Spleen (tissue), 11 donors: ENCODE data around the gene LGR6. TPM values are rescaled to one million over a fixed set of nuclear protein-coding genes. Genes with fewer than 3 reads are reported as not detected.
A peak's percentile ranks its signal among the peaks of the same experiment; 100 is the strongest.

Experiments
- DNase-seq: peaks from one replicate; pipeline ENCODE4 v3.0.0-alpha.2; 2020
- H3K27ac ChIP-seq, 8 donors: fragments of 200-600 bp; sonication (generic) in 7 of 8; 1 replicate in 4 of 8; 2 replicates in 4 of 8; pipeline versions ENCODE4 v1.5.0 to v1.8.0; 2016 to 2021; ENCODE audit warnings: inconsistent platforms in 4 of 8, mild to moderate bottlenecking in 4 of 8, moderate library complexity in 1 of 8
- H3K27me3 ChIP-seq, 7 donors: fragments of 200-600 bp; sonication (generic) in 6 of 7; replicated peaks in 1 of 7; 1 replicate in 4 of 7; 2 replicates in 3 of 7; pipeline versions ENCODE4 v1.5.0 to v1.8.0; 2016 to 2021; ENCODE audit warnings: inconsistent platforms in 3 of 7, mild to moderate bottlenecking in 1 of 7
- H3K36me3 ChIP-seq, 6 donors: fragments of 200-600 bp; sonication (generic) in 5 of 6; 1 replicate in 4 of 6; 2 replicates in 2 of 6; pipeline versions ENCODE4 v1.5.0 to v1.8.0; 2016 to 2021; ENCODE audit warnings: inconsistent platforms in 2 of 6
- H3K4me1 ChIP-seq, 6 donors: fragments of 200-600 bp; sonication (generic) in 5 of 6; 1 replicate in 3 of 6; 2 replicates in 3 of 6; pipeline versions ENCODE4 v1.5.0 to v1.8.0; 2016 to 2021; ENCODE audit warnings: inconsistent platforms in 3 of 6
- H3K4me3 ChIP-seq, 8 donors: fragments of 200-600 bp; sonication (generic) in 7 of 8; 1 replicate in 4 of 8; 2 replicates in 4 of 8; pipeline versions ENCODE4 v1.5.0 to v1.8.0; 2016 to 2021; ENCODE audit warnings: inconsistent platforms in 4 of 8, mild to moderate bottlenecking in 4 of 8, moderate library complexity in 2 of 8
- H3K9me3 ChIP-seq, 8 donors: fragments of 200-600 bp; sonication (generic) in 7 of 8; 1 replicate in 4 of 8; 2 replicates in 4 of 8; pipeline versions ENCODE4 v1.5.0 to v1.8.0; 2016 to 2021; ENCODE audit warnings: inconsistent platforms in 4 of 8
- CTCF ChIP-seq, 11 experiments: fragments of 200-600 bp in 7 of 11; fragments of 450-650 bp in 4 of 11; sonication (generic) in 4 of 11; IDR thresholded peaks in 8 of 11; conservative IDR thresholded peaks in 3 of 11; 1 replicate in 7 of 11; 2 replicates in 4 of 11; pipeline versions ENCODE4 v1.4.0 to v1.8.0; 2016 to 2021; ENCODE audit warnings: antibody characterized with exemption in 11 of 11, inconsistent platforms in 4 of 11, mild to moderate bottlenecking in 1 of 11
- POLR2A ChIP-seq, 3 donors: fragments of 450-650 bp; IDR thresholded peaks; one replicate each; pipeline ENCODE4 v1.5.1; 2017; ENCODE audit warnings: antibody characterized with exemption in 3 of 3, mild to moderate bottlenecking in 1 of 3
- POLR2AphosphoS5 ChIP-seq, 3 donors: sonication (generic); formaldehyde crosslinking; IDR thresholded peaks; one replicate each; pipeline ENCODE4 v1.5.1; 2017; ENCODE audit warnings: antibody characterized with exemption in 3 of 3
- WGBS, 5 donors: extraction: QIAGEN DNeasy Blood & Tissue Kit in 3 of 5; methylation state at CpG; one replicate each; pipeline versions ENCODE4 v1.1.5 to v1.1.7; 2013 to 2018; 5-methylcytosine and 5-hydroxymethylcytosine counted together
- intact Hi-C: fragments of 100-400 bp; cut with DNase I; formaldehyde crosslinking; loops from one replicate; pipeline ENCODE4 v1.15.0; 2023; ENCODE audit warnings: low total_unique reads
- polyA plus RNA-seq, 3 donors: library from polyadenylated mRNA; stranded (reverse); fragments of 200-250 nt; gene quantifications; one replicate each; pipeline ENCODE4 v1.2.1, GENCODE V29; 2013
- total RNA-seq, 7 donors: library from RNA; depleted of rRNA in 3 of 7; stranded (reverse); fragments of >200 nt in 3 of 7; fragmentation: NEBNext Ultra II Directional in 4 of 7; extraction: Animal tissue kit (Norgen Biotek cat#: 25700) in 4 of 7; gene quantifications; one replicate each; pipeline versions ENCODE4 v1.1.0 to v1.2.1, GENCODE V29; 2016 to 2021
- donor health status: healthy with polysubstance abuse.
- donor health status: DM: no; HTN: no; CAD: no; lungs with moderate emphysema.
- donor health status: DM: no; HTN: no; CAD: no.
- donor health status: Bipolar disorder and iron deficiency.
- donor health status: healthy.
- donor health status: DM: no; HTN: no; CAD: no.
- donor health status: DM: yes; HTN: yes; CAD: no.

LGR6 gene
- total and polyA plus RNA-seq, 10 donors, result 0.61 to 24.5 (median 5.3) TPM

GRCh38 chr1:202220733-202221132 is 27.1 kb downstream of the LGR6 start:
- WGBS, 5 donors, result 71 to 95% (median 84%) methylated on average over 2 of the region's 2 CpGs
- peaks cover 0 to 17% (median 6%) of the 10 kb centered on the region in 6 donors for H3K4me1 ChIP-seq
- no peak overlapping the region for H3K4me3 ChIP-seq
- peaks cover 0 to 22% (median 0%) of the 10 kb centered on the region in 7 donors for H3K27me3 ChIP-seq
- TF ChIP-seq POLR2AphosphoS5 (IDR thresholded peaks at IDR 0.05) (no peak), CTCF (IDR thresholded peaks at IDR 0.05 in 8 of 11, conservative IDR thresholded peaks at IDR 0.05 in 3 of 11) (no peak), POLR2A (IDR thresholded peaks at IDR 0.05) (no peak)
- no peak for DNase-seq
- H3K27ac ChIP-seq, result no peak overlapping the region
- intact Hi-C loops, result no loop called here
- H3K36me3 ChIP-seq, result no peaks in the 10 kb centered on the region
- no peaks in the 10 kb centered on the region for H3K9me3 ChIP-seq

GRCh38 chr1:202221911-202222909 is 28.6 kb downstream of the LGR6 start:
- H3K4me3 ChIP-seq, result no peak overlapping the region
- no peaks in the 10 kb centered on the region for H3K36me3 ChIP-seq
- intact Hi-C loops, result no loop called here
- peaks cover 0 to 12% (median 4%) of the 10 kb centered on the region in 6 donors for H3K4me1 ChIP-seq
- peaks cover 0 to 7% (median 0%) of the 10 kb centered on the region in 7 donors for H3K27me3 ChIP-seq
- H3K9me3 ChIP-seq, result no peaks in the 10 kb centered on the region
- WGBS, 5 donors, result 48 to 69% (median 63%) methylated on average over 12 to 19 of the region's 19 CpGs
- TF ChIP-seq POLR2AphosphoS5 (IDR thresholded peaks at IDR 0.05), result peak in 1 of 3 donors; percentile 26
- TF ChIP-seq POLR2A (IDR thresholded peaks at IDR 0.05), result no peak
- TF ChIP-seq CTCF (IDR thresholded peaks at IDR 0.05 in 8 of 11, conservative IDR thresholded peaks at IDR 0.05 in 3 of 11), result no peak
- H3K27ac ChIP-seq, result peak overlapping the region in 1 of 8 donors; percentile 25
- no peak for DNase-seq

- Histone ChIP-seq H3K27me3 (peaks cover 0 to 5% (median 0%) of the 10 kb centered on the region in 7 donors), H3K27ac (no peak overlapping the region), H3K4me3 (no peak overlapping the region), H3K4me1 (peaks cover 0 to 18% (median 6%) of the 10 kb centered on the region in 6 donors), H3K9me3 (no peaks in the 10 kb centered on the region), H3K36me3 (no peaks in the 10 kb centered on the region)
- intact Hi-C loops, result no loop called here
- TF ChIP-seq POLR2A (IDR thresholded peaks at IDR 0.05) (no peak), POLR2AphosphoS5 (IDR thresholded peaks at IDR 0.05) (no peak), CTCF (IDR thresholded peaks at IDR 0.05 in 8 of 11, conservative IDR thresholded peaks at IDR 0.05 in 3 of 11) (no peak)
- no peak for DNase-seq
- WGBS, 5 donors, result 83 to 94% (median 92%) methylated on average over 7 of the region's 7 CpGs
These were observed 29.7 kb downstream of the LGR6 start for GRCh38 chr1:202223121-202223860.
